Measurements from ENCODE around the gene TBC1D9B. TPM values are rescaled to one million over a fixed set of nuclear protein-coding genes. Genes with fewer than 3 reads are reported as not detected.
A peak's percentile ranks its signal among the peaks of the same experiment; 100 is the strongest.

Gene TBC1D9B
- total and polyA plus RNA-seq, 2 of the 13 experiments (the other 11 are each of a cell fraction or from before 2014, with no cell fraction given): 35.0 to 50.0 TPM

DNA sequence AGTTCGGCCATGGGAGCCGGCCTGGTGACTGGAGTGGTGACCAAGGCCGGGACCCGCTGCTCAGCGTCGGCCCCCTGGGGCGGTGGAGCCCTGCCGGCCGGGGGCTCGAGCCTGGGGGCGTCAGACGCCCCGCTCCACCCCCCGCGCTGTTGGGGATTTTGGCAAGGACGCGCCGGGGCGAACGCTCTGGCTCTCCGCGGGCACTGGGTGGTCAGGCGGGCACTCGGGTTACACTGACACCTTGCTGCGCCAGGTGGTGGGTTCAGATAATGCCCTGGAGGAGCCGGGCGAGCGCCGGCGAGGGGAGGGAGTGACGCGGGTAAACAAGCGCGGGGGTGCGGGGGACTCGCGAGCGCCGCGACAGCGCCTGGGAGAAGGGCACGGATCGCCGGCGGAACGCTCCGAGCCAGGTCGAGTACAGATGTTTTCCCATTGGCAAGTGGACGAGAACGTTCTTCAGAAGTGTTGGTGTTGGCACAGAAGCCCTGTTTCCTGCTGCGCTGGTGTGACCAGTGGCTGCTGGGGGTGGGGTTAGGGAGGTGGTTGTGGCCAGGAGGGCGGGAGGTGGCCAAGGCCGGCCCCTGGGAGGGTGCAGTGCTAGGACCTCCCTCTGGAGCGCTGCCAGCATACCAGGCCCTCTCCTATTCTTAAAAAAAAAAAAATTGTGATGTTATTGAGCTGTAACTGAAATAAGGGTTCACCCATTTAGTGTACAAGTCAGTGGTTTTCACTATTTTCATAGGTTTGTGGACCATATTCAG, 86.2 kb downstream of the TBC1D9B start:
- POLR2A ChIA-PET: interaction anchor here (0.6 to 5.3 kb wide), 21 partner anchors 9 to 198 kb away, joined by 3 to 115 read pairs (median 6); partner anchors contain the start of genes HNRNPH1, MGAT4B and MRNIP
- H3K27ac ChIP-seq (ENCODE audit: extremely low read length, insufficient read depth, low read length): peak overlapping the region; percentile 99
- peaks cover 50% of the 10 kb centered on the region for H4K20me1 ChIP-seq (ENCODE audit: insufficient read depth, low read length)
- peaks cover 12 to 26% of the 10 kb centered on the region in 2 experiments for H3K36me3 ChIP-seq (replicated peaks in 1 of 2; ENCODE audit: control insufficient read depth in 1 of 2, insufficient read depth in 2 of 2, low read length in 2 of 2)
- no peaks in the 10 kb centered on the region for H3K9me3 ChIP-seq (ENCODE audit: low read length)
- H2AFZ ChIP-seq (ENCODE audit: low read length): no peak overlapping the region
- H3K4me3 ChIP-seq (replicated peaks in 1 of 3; ENCODE audit: insufficient read depth in 1 of 3, low read depth in 2 of 3, low read length in 3 of 3): peak overlapping the region; percentile 97 to 99 (median 99)
- FAIRE-seq (peak; percentile 66), DNase-seq (ENCODE audit: low spot score) (peak; percentile 80), ATAC-seq (peak; percentile 48)
- H3K4me1 ChIP-seq (ENCODE audit: insufficient read depth, low read length): peaks cover 78% of the 10 kb centered on the region
- peak overlapping the region; percentile 92 for H3K4me2 ChIP-seq (ENCODE audit: low read depth, low read length)
- 4% methylated on average over 5 of the region's 54 CpGs for WGBS (ENCODE audit: low lambda C conversion rate)
- no TSS peak for BruUV-seq (replicated peaks)
- CTCF ChIA-PET (ENCODE audit: low intra/inter-chr PET ratio, low total read pairs): no interaction called here
- in situ Hi-C loops (cut with HindIII; ENCODE audit: extremely low pct_ligation_motif_present, low pct_unique_long_range_greater_than_20kb): no loop called here
- H3K9ac ChIP-seq (ENCODE audit: insufficient read depth, low read depth, low read length): peak overlapping the region; percentile 100
- H3K27me3 ChIP-seq (ENCODE audit: control insufficient read depth in 1 of 2, insufficient read depth in 2 of 2, low read length in 2 of 2): no peaks in the 10 kb centered on the region
- H3K79me2 ChIP-seq (ENCODE audit: insufficient read depth, low read length): peaks cover 49% of the 10 kb centered on the region
- intact Hi-C loops (cut with micrococcal nuclease; ENCODE audit: unreplicated experiment): no loop called here
- TF ChIP-seq ZNF772 (CRISPR knock-in tag; IDR thresholded peaks at IDR 0.05) (0 out of 2 replicates have a peak, but pooled peaks have one; percentile 71), ZNF160 (CRISPR knock-in tag; IDR thresholded peaks at IDR 0.05) (no peak), SAP130 (CRISPR knock-in tag; IDR thresholded peaks at IDR 0.05; ENCODE audit: low read depth) (peak; percentile 75), ZNF329 (CRISPR knock-in tag; IDR thresholded peaks at IDR 0.05; ENCODE audit: low read depth) (0 out of 2 replicates have a peak, but pooled peaks have one; percentile 11), DZIP1 (CRISPR knock-in tag; IDR thresholded peaks at IDR 0.05) (0 out of 2 replicates have a peak, but pooled peaks have one; percentile 45), ZMYM3 (CRISPR knock-in tag; IDR thresholded peaks at IDR 0.05) (no peak), ZNF350 (CRISPR knock-in tag; IDR thresholded peaks at IDR 0.05; ENCODE audit: borderline replicate concordance, low read depth) (no peak), KDM5A (IDR thresholded peaks at IDR 0.05; ENCODE audit: borderline replicate concordance, low read length) (peak; percentile 64; the same call in 1 of the 2 replicates), ZNF580 (CRISPR knock-in tag; IDR thresholded peaks at IDR 0.05; ENCODE audit: borderline replicate concordance, low read depth) (peak; percentile 27; the same call in 1 of the 2 replicates), TAF1 (CRISPR knock-in tag; IDR thresholded peaks at IDR 0.05) (peak; percentile 59; the same call in 1 of the 2 replicates)
- TF ChIP-seq, protein P1, sequence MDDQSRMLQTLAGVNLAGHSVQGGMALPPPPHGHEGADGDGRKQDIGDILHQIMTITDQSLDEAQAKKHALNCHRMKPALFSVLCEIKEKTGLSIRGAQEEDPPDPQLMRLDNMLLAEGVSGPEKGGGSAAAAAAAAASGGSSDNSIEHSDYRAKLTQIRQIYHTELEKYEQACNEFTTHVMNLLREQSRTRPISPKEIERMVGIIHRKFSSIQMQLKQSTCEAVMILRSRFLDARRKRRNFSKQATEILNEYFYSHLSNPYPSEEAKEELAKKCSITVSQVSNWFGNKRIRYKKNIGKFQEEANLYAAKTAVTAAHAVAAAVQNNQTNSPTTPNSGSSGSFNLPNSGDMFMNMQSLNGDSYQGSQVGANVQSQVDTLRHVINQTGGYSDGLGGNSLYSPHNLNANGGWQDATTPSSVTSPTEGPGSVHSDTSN (CRISPR knock-in tag; IDR thresholded peaks at IDR 0.05; ENCODE audit: borderline replicate concordance): no peak
- TF ChIP-seq, protein P2, sequence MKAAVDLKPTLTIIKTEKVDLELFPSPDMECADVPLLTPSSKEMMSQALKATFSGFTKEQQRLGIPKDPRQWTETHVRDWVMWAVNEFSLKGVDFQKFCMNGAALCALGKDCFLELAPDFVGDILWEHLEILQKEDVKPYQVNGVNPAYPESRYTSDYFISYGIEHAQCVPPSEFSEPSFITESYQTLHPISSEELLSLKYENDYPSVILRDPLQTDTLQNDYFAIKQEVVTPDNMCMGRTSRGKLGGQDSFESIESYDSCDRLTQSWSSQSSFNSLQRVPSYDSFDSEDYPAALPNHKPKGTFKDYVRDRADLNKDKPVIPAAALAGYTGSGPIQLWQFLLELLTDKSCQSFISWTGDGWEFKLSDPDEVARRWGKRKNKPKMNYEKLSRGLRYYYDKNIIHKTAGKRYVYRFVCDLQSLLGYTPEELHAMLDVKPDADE (CRISPR knock-in tag; IDR thresholded peaks at IDR 0.05): 0 out of 2 replicates have a peak, but pooled peaks have one; percentile 47
- TF ChIP-seq, protein P3, sequence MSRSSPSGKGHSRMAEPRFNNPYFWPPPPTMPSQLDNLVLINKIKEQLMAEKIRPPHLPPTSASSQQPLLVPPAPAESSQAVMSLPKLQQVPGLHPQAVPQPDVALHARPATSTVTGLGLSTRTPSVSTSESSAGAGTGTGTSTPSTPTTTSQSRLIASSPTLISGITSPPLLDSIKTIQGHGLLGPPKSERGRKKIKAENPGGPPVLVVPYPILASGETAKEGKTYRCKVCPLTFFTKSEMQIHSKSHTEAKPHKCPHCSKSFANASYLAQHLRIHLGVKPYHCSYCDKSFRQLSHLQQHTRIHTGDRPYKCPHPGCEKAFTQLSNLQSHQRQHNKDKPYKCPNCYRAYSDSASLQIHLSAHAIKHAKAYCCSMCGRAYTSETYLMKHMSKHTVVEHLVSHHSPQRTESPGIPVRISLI (CRISPR knock-in tag; IDR thresholded peaks at IDR 0.05; ENCODE audit: borderline replicate concordance): 0 out of 2 replicates have a peak, but pooled peaks have one; percentile 58
- TF ChIP-seq, protein P4, sequence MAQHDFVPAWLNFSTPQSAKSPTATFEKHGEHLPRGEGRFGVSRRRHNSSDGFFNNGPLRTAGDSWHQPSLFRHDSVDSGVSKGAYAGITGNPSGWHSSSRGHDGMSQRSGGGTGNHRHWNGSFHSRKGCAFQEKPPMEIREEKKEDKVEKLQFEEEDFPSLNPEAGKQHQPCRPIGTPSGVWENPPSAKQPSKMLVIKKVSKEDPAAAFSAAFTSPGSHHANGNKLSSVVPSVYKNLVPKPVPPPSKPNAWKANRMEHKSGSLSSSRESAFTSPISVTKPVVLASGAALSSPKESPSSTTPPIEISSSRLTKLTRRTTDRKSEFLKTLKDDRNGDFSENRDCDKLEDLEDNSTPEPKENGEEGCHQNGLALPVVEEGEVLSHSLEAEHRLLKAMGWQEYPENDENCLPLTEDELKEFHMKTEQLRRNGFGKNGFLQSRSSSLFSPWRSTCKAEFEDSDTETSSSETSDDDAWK (CRISPR knock-in tag; IDR thresholded peaks at IDR 0.05): no peak

All from HepG2 (cell line).